Measurements from ENCODE around the gene PMM1. TPM values are rescaled to one million over a fixed set of nuclear protein-coding genes. Genes with fewer than 3 reads are reported as not detected.

Gene PMM1
- polyA plus RNA-seq, 1 donor from 2014 or later, result 55.5 TPM

- H3K9me3 ChIP-seq (ENCODE audit: low read length), result no peaks in the 10 kb centered on the region
- H3K27ac ChIP-seq (ENCODE audit: low read length), result no peak overlapping the region
- H3F3A ChIP-seq (ENCODE audit: insufficient read depth, low read length, poor library complexity, severe bottlenecking), result no peaks in the 10 kb centered on the region
- H3K79me2 ChIP-seq (replicated peaks; ENCODE audit: insufficient read depth, low read length), result no peaks in the 10 kb centered on the region
- H2AFZ ChIP-seq (ENCODE audit: low read depth, low read length), result no peak overlapping the region
- no peaks in the 10 kb centered on the region for H3K27me3 ChIP-seq (ENCODE audit: insufficient read depth, low read depth, low read length)
- no peaks in the 10 kb centered on the region for H3K9me2 ChIP-seq (ENCODE audit: insufficient read depth, low read length)
- no peak overlapping the region for H3K4me3 ChIP-seq (ENCODE audit: low read length)
- no peak for TF ChIP-seq REST (IDR thresholded peaks at IDR 0.05; ENCODE audit: borderline replicate concordance)
- no peak for TF ChIP-seq MXI1 (conservative IDR thresholded peaks at IDR 0.05; ENCODE audit: poor library complexity, severe bottlenecking)
- TF ChIP-seq EP300 (conservative IDR thresholded peaks at IDR 0.05; ENCODE audit: poor library complexity, severe bottlenecking), result no peak
- TF ChIP-seq POLR2AphosphoS5 (IDR thresholded peaks at IDR 0.05), result no peak
- TF ChIP-seq SMC3 (conservative IDR thresholded peaks at IDR 0.05; ENCODE audit: poor library complexity), result no peak
- no peak for TF ChIP-seq CTCF (IDR thresholded peaks at IDR 0.05; ENCODE audit: poor library complexity, severe bottlenecking)
- TF ChIP-seq TAF1 (IDR thresholded peaks at IDR 0.05; ENCODE audit: low read depth), result no peak
- TF ChIP-seq RAD21 (conservative IDR thresholded peaks at IDR 0.05), result no peak
- TF ChIP-seq EZH2 (IDR thresholded peaks at IDR 0.05; ENCODE audit: borderline replicate concordance, insufficient read depth, low read length, poor library complexity, severe bottlenecking), result no peak
- no peak overlapping the region for H3K4me2 ChIP-seq (ENCODE audit: low read length)
- H3K9ac ChIP-seq (ENCODE audit: low read length), result no peak overlapping the region
- H4K20me1 ChIP-seq (ENCODE audit: insufficient read depth), result no peaks in the 10 kb centered on the region
- no peaks in the 10 kb centered on the region for H3K36me3 ChIP-seq (ENCODE audit: insufficient read depth, low read length)
These were observed 24.1 kb downstream of the PMM1 start for GRCh38 chr22:41565403-41566054.

GRCh38 chr22:41564563-41564962, 25.1 kb downstream of the PMM1 start:
- Histone ChIP-seq H3K9ac (ENCODE audit: low read length) (no peak overlapping the region), H3K4me3 (ENCODE audit: low read length) (no peak overlapping the region), H3F3A (ENCODE audit: insufficient read depth, low read length, poor library complexity, severe bottlenecking) (no peaks in the 10 kb centered on the region), H3K36me3 (ENCODE audit: insufficient read depth, low read length) (no peaks in the 10 kb centered on the region), H3K4me2 (ENCODE audit: low read length) (no peak overlapping the region), H2AFZ (ENCODE audit: low read depth, low read length) (no peak overlapping the region), H3K27ac (ENCODE audit: low read length) (no peak overlapping the region), H3K27me3 (ENCODE audit: insufficient read depth, low read depth, low read length) (no peaks in the 10 kb centered on the region), H4K20me1 (ENCODE audit: insufficient read depth) (no peaks in the 10 kb centered on the region), H3K79me2 (replicated peaks; ENCODE audit: insufficient read depth, low read length) (no peaks in the 10 kb centered on the region), H3K9me2 (ENCODE audit: insufficient read depth, low read length) (no peaks in the 10 kb centered on the region), H3K9me3 (ENCODE audit: low read length) (no peaks in the 10 kb centered on the region)
- no peak for TF ChIP-seq MXI1 (conservative IDR thresholded peaks at IDR 0.05; ENCODE audit: poor library complexity, severe bottlenecking)
- TF ChIP-seq REST (IDR thresholded peaks at IDR 0.05; ENCODE audit: borderline replicate concordance), result no peak
- no peak for TF ChIP-seq CTCF (IDR thresholded peaks at IDR 0.05; ENCODE audit: poor library complexity, severe bottlenecking)
- no peak for TF ChIP-seq RAD21 (conservative IDR thresholded peaks at IDR 0.05)
- TF ChIP-seq POLR2AphosphoS5 (IDR thresholded peaks at IDR 0.05), result no peak
- TF ChIP-seq EZH2 (IDR thresholded peaks at IDR 0.05; ENCODE audit: borderline replicate concordance, insufficient read depth, low read length, poor library complexity, severe bottlenecking), result no peak
- TF ChIP-seq TAF1 (IDR thresholded peaks at IDR 0.05; ENCODE audit: low read depth), result no peak
- TF ChIP-seq SMC3 (conservative IDR thresholded peaks at IDR 0.05; ENCODE audit: poor library complexity), result no peak
- no peak for TF ChIP-seq EP300 (conservative IDR thresholded peaks at IDR 0.05; ENCODE audit: poor library complexity, severe bottlenecking)

All from neural cell (in vitro differentiated cells).